ENCODE measurements around the gene PLSCR4. TPM values are rescaled to one million over a fixed set of nuclear protein-coding genes. Genes with fewer than 3 reads are reported as not detected.

PLSCR4 gene
- total and polyA plus RNA-seq, 4 experiments from 2014 or later: not detected

GRCh38 chr3:146187334-146187950 is 63.5 kb downstream of the PLSCR4 start:
- intact Hi-C loops (cut with micrococcal nuclease): no loop called here
- Histone ChIP-seq H3K27me3 (ENCODE audit: insufficient read depth, low read length) (no peaks in the 10 kb centered on the region), H3K4me1 (ENCODE audit: insufficient read depth, low read length) (no peaks in the 10 kb centered on the region), H3K27ac (ENCODE audit: low read depth, low read length) (no peak overlapping the region), H3K9me3 (ENCODE audit: control insufficient read depth in 1 of 2, low read length in 2 of 2) (no peaks in the 10 kb centered on the region), H3K36me3 (ENCODE audit: insufficient read depth, low read length) (no peaks in the 10 kb centered on the region), H3K4me3 (ENCODE audit: low read length in 2 of 2) (no peak overlapping the region)
- ChIA-PET CTCF (ENCODE audit: partially characterized antibody) (interaction anchor here (1.4 to 4.9 kb wide), 2 partner anchors 10 to 390 kb away, joined by 5 to 37 read pairs; no protein-coding TSS in a partner anchor), POLR2A (ENCODE audit: partially characterized antibody) (no interaction called here)
- DNase-seq: no peak
- no peaks in the 10 kb centered on the region for H3K9me3 Mint-ChIP-seq
- H3K4me1 Mint-ChIP-seq: peaks cover 0 to 4% (median 2%) of the 10 kb centered on the region in 4 donors
- peaks cover 5 to 6% of the 10 kb centered on the region in 2 donors for H3K27me3 Mint-ChIP-seq
- H3K4me3 Mint-ChIP-seq: no peak overlapping the region
- no peaks in the 10 kb centered on the region for H3K36me3 Mint-ChIP-seq
- H3K27ac Mint-ChIP-seq: no peak overlapping the region

- intact Hi-C loops (cut with micrococcal nuclease): no loop called here
- DNase-seq: no peak
- H3K4me1 ChIP-seq (ENCODE audit: insufficient read depth, low read length): no peaks in the 10 kb centered on the region
- no peaks in the 10 kb centered on the region for H3K36me3 ChIP-seq (ENCODE audit: insufficient read depth, low read length)
- H3K27me3 ChIP-seq (ENCODE audit: insufficient read depth, low read length): no peaks in the 10 kb centered on the region
- H3K27ac ChIP-seq (ENCODE audit: low read depth, low read length): no peak overlapping the region
- peaks cover 3 to 4% of the 10 kb centered on the region in 2 donors for H3K27me3 Mint-ChIP-seq
- CTCF ChIA-PET (ENCODE audit: partially characterized antibody): interaction anchor here (1.2 kb wide), 1 partner anchor 13 kb away, joined by 3 read pairs; no protein-coding TSS in a partner anchor
- peaks cover 0 to 1% (median under 1%) of the 10 kb centered on the region in 4 donors for H3K4me1 Mint-ChIP-seq
- no peaks in the 10 kb centered on the region for H3K36me3 Mint-ChIP-seq
- H3K9me3 ChIP-seq (ENCODE audit: control insufficient read depth in 1 of 2, low read length in 2 of 2): no peaks in the 10 kb centered on the region
- H3K4me3 ChIP-seq (ENCODE audit: low read length in 2 of 2): no peak overlapping the region
- no peaks in the 10 kb centered on the region for H3K9me3 Mint-ChIP-seq
- no peak overlapping the region for H3K4me3 Mint-ChIP-seq
- POLR2A ChIA-PET (ENCODE audit: partially characterized antibody): no interaction called here
- H3K27ac Mint-ChIP-seq: no peak overlapping the region
Observed at GRCh38 chr3:146184241-146185015, 66.5 kb downstream of the PLSCR4 start.

DNA sequence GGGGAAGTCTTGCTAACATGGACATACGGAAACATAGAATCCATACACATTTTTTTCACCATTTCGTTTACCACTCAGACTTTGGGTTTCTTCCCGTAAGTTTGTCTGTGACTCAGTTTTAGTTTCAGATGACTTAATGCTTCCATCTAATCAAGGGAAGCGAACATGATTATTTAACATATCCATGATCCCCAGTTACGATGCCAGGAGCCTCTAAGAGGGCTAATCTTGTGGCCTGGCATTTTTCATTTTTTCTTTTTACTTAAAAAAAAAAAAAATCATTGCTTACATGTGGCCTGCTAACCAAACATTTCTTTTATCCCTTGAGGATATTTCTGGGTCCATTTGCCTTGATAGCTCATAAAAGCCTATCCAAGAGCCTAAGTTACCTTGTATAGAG is 69.7 kb downstream of the PLSCR4 start:
- ChIA-PET POLR2A (ENCODE audit: partially characterized antibody) (no interaction called here), CTCF (ENCODE audit: partially characterized antibody) (no interaction called here)
- Mint-ChIP-seq H3K36me3 (no peaks in the 10 kb centered on the region), H3K4me3 (no peak overlapping the region), H3K27ac (no peak overlapping the region), H3K9me3 (no peaks in the 10 kb centered on the region), H3K4me1 (no peaks in the 10 kb centered on the region), H3K27me3 (peaks cover 1 to 3% of the 10 kb centered on the region in 2 donors)
- no peak for DNase-seq
- Histone ChIP-seq H3K36me3 (ENCODE audit: insufficient read depth, low read length) (no peaks in the 10 kb centered on the region), H3K9me3 (ENCODE audit: control insufficient read depth in 1 of 2, low read length in 2 of 2) (no peaks in the 10 kb centered on the region), H3K4me3 (ENCODE audit: low read length in 2 of 2) (no peak overlapping the region), H3K27ac (ENCODE audit: low read depth, low read length) (no peak overlapping the region), H3K27me3 (ENCODE audit: insufficient read depth, low read length) (no peaks in the 10 kb centered on the region), H3K4me1 (ENCODE audit: insufficient read depth, low read length) (no peaks in the 10 kb centered on the region)
- intact Hi-C loops (cut with micrococcal nuclease): no loop called here

DNA sequence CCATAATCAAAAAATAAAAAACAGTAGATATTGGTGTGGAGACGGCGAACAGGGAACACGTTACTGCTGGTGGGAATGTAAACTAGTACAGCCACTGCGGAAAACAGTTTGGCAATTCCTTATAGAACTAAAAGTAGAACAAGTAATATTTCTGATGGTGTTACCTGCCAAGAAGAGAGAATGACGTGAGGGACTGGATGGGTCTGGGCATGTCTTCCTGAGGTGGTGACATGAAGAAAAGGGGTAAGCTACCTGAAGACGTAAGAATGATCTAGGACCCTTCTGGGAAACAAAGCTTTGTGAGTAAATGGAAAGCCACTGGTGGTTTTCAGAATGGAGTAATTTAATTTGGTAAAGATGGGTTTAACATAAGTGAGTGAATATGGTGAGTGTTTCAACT is 70.5 kb downstream of the PLSCR4 start:
- H3K9me3 ChIP-seq (ENCODE audit: control insufficient read depth in 1 of 2, low read length in 2 of 2): no peaks in the 10 kb centered on the region
- Mint-ChIP-seq H3K27ac (no peak overlapping the region), H3K4me3 (no peak overlapping the region), H3K9me3 (no peaks in the 10 kb centered on the region), H3K27me3 (peaks cover 1 to 3% of the 10 kb centered on the region in 2 donors), H3K36me3 (no peaks in the 10 kb centered on the region), H3K4me1 (no peaks in the 10 kb centered on the region)
- no peaks in the 10 kb centered on the region for H3K27me3 ChIP-seq (ENCODE audit: insufficient read depth, low read length)
- no peaks in the 10 kb centered on the region for H3K4me1 ChIP-seq (ENCODE audit: insufficient read depth, low read length)
- no peak overlapping the region for H3K27ac ChIP-seq (ENCODE audit: low read depth, low read length)
- intact Hi-C loops (cut with micrococcal nuclease): no loop called here
- no peaks in the 10 kb centered on the region for H3K36me3 ChIP-seq (ENCODE audit: insufficient read depth, low read length)
- ChIA-PET POLR2A (ENCODE audit: partially characterized antibody) (no interaction called here), CTCF (ENCODE audit: partially characterized antibody) (no interaction called here)
- no peak overlapping the region for H3K4me3 ChIP-seq (ENCODE audit: low read length in 2 of 2)
- no peak for DNase-seq

GRCh38 chr3:146178006-146178689 is 72.8 kb downstream of the PLSCR4 start:
- Mint-ChIP-seq H3K4me1 (no peaks in the 10 kb centered on the region), H3K4me3 (no peak overlapping the region), H3K27me3 (peaks cover 0 to under 1% of the 10 kb centered on the region in 2 donors), H3K9me3 (no peaks in the 10 kb centered on the region), H3K27ac (no peak overlapping the region), H3K36me3 (no peaks in the 10 kb centered on the region)
- no peak for DNase-seq
- no peaks in the 10 kb centered on the region for H3K9me3 ChIP-seq (ENCODE audit: control insufficient read depth in 1 of 2, low read length in 2 of 2)
- H3K4me3 ChIP-seq (ENCODE audit: low read length in 2 of 2): no peak overlapping the region
- intact Hi-C loops (cut with micrococcal nuclease): no loop called here
- H3K27me3 ChIP-seq (ENCODE audit: insufficient read depth, low read length): no peaks in the 10 kb centered on the region
- H3K36me3 ChIP-seq (ENCODE audit: insufficient read depth, low read length): no peaks in the 10 kb centered on the region
- POLR2A ChIA-PET (ENCODE audit: partially characterized antibody): no interaction called here
- H3K27ac ChIP-seq (ENCODE audit: low read depth, low read length): no peak overlapping the region
- H3K4me1 ChIP-seq (ENCODE audit: insufficient read depth, low read length): no peaks in the 10 kb centered on the region
- CTCF ChIA-PET (ENCODE audit: partially characterized antibody): interaction anchor here (0.7 kb wide), 1 partner anchor 11 kb away, joined by 3 read pairs; no protein-coding TSS in a partner anchor

DNA sequence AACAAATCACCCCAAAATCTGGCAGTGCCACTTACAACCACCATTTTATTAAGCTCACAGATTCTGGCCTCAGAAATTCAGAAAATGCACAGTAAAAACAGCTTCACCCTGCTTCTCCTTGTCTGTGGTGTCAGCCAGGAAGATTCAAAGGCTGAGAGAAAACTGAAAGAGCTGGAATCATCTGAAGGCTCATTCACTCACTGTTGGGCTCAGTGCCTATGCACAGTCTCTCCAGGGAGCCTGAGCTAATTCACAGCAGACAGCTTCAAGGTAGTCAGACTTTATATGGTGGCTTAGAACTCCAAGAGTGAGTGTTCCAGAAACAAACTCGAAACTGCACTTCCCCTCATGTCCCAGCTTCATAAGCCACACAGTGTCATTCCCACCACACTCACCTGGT is 73.4 kb downstream of the PLSCR4 start:
- no peak overlapping the region for H3K27ac Mint-ChIP-seq
- DNase-seq: no peak
- no peaks in the 10 kb centered on the region for H3K36me3 Mint-ChIP-seq
- no peak overlapping the region for H3K27ac ChIP-seq (ENCODE audit: low read depth, low read length)
- H3K4me1 Mint-ChIP-seq: no peaks in the 10 kb centered on the region
- ChIA-PET CTCF (ENCODE audit: partially characterized antibody) (no interaction called here), POLR2A (ENCODE audit: partially characterized antibody) (no interaction called here)
- no peak overlapping the region for H3K4me3 ChIP-seq (ENCODE audit: low read length in 2 of 2)
- H3K4me1 ChIP-seq (ENCODE audit: insufficient read depth, low read length): no peaks in the 10 kb centered on the region
- no peaks in the 10 kb centered on the region for H3K9me3 Mint-ChIP-seq
- H3K27me3 ChIP-seq (ENCODE audit: insufficient read depth, low read length): no peaks in the 10 kb centered on the region
- H3K9me3 ChIP-seq (ENCODE audit: control insufficient read depth in 1 of 2, low read length in 2 of 2): no peaks in the 10 kb centered on the region
- intact Hi-C loops (cut with micrococcal nuclease): no loop called here
- peaks cover 0 to 3% of the 10 kb centered on the region in 2 donors for H3K27me3 Mint-ChIP-seq
- no peaks in the 10 kb centered on the region for H3K36me3 ChIP-seq (ENCODE audit: insufficient read depth, low read length)
- no peak overlapping the region for H3K4me3 Mint-ChIP-seq

DNA sequence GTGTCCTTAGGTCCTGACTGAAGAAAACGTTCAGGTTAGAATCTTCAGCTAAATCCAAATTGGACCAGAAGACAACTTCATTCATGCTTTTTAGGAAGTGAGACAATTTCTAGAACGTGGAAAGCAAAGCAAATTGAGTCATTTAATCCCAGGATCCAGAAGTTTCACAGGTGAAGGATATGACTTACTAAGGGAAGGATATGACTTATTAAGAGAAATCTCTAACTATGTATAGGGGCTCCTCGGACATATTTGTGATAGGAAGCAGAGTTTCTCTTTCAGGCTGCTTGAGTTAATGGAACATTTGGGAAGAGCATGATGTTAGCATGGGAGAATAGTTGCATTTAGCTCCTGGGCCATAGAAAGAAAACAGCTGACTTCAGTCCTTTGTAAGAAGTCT is 73.8 kb downstream of the PLSCR4 start:
- intact Hi-C loops (cut with micrococcal nuclease): no loop called here
- H3K36me3 Mint-ChIP-seq: no peaks in the 10 kb centered on the region
- Histone ChIP-seq H3K36me3 (ENCODE audit: insufficient read depth, low read length) (no peaks in the 10 kb centered on the region), H3K4me1 (ENCODE audit: insufficient read depth, low read length) (no peaks in the 10 kb centered on the region), H3K9me3 (ENCODE audit: control insufficient read depth in 1 of 2, low read length in 2 of 2) (no peaks in the 10 kb centered on the region), H3K27me3 (ENCODE audit: insufficient read depth, low read length) (no peaks in the 10 kb centered on the region), H3K4me3 (ENCODE audit: low read length in 2 of 2) (no peak overlapping the region), H3K27ac (ENCODE audit: low read depth, low read length) (no peak overlapping the region)
- H3K4me3 Mint-ChIP-seq: no peak overlapping the region
- ChIA-PET POLR2A (ENCODE audit: partially characterized antibody) (no interaction called here), CTCF (ENCODE audit: partially characterized antibody) (no interaction called here)
- H3K27me3 Mint-ChIP-seq: peaks cover 0 to 3% of the 10 kb centered on the region in 2 donors
- H3K9me3 Mint-ChIP-seq: no peaks in the 10 kb centered on the region
- DNase-seq: no peak
- no peak overlapping the region for H3K27ac Mint-ChIP-seq
- H3K4me1 Mint-ChIP-seq: no peaks in the 10 kb centered on the region
